ENCODE results near the gene CTAGE6.

DNA sequence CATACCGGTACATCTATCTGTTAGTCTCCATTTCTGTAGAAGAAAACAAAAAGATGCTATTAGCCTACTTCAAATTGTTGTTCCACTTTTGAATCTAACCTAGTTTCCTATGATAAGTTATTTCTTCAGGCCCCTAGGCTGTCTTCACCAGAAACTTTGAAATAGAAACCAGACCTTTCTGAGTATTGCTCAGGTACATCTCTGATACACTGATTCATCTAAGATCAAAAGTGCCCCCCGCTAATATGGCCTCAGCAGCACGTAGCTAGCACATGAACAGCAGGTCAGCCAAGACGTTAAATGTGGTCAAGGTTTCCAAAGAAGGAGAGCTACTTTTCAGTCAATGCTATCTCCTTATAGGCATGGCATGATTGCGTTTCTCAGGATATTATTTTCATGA is 23.6 kb downstream of the CTAGE6 start:
- TF ChIP-seq, protein P1, sequence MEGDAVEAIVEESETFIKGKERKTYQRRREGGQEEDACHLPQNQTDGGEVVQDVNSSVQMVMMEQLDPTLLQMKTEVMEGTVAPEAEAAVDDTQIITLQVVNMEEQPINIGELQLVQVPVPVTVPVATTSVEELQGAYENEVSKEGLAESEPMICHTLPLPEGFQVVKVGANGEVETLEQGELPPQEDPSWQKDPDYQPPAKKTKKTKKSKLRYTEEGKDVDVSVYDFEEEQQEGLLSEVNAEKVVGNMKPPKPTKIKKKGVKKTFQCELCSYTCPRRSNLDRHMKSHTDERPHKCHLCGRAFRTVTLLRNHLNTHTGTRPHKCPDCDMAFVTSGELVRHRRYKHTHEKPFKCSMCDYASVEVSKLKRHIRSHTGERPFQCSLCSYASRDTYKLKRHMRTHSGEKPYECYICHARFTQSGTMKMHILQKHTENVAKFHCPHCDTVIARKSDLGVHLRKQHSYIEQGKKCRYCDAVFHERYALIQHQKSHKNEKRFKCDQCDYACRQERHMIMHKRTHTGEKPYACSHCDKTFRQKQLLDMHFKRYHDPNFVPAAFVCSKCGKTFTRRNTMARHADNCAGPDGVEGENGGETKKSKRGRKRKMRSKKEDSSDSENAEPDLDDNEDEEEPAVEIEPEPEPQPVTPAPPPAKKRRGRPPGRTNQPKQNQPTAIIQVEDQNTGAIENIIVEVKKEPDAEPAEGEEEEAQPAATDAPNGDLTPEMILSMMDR (IDR thresholded peaks at IDR 0.05) = no peak
- TF ChIP-seq POLR2AphosphoS5 (IDR thresholded peaks at IDR 0.05; ENCODE audit: low read depth, low read length) = no peak
- no peak for TF ChIP-seq SIN3A (IDR thresholded peaks at IDR 0.05; ENCODE audit: borderline replicate concordance, insufficient read depth, low read depth, low read length)
- TF ChIP-seq TCF7L2 (IDR thresholded peaks at IDR 0.05; ENCODE audit: low read depth, low read length) = no peak
- TF ChIP-seq, protein P2, sequence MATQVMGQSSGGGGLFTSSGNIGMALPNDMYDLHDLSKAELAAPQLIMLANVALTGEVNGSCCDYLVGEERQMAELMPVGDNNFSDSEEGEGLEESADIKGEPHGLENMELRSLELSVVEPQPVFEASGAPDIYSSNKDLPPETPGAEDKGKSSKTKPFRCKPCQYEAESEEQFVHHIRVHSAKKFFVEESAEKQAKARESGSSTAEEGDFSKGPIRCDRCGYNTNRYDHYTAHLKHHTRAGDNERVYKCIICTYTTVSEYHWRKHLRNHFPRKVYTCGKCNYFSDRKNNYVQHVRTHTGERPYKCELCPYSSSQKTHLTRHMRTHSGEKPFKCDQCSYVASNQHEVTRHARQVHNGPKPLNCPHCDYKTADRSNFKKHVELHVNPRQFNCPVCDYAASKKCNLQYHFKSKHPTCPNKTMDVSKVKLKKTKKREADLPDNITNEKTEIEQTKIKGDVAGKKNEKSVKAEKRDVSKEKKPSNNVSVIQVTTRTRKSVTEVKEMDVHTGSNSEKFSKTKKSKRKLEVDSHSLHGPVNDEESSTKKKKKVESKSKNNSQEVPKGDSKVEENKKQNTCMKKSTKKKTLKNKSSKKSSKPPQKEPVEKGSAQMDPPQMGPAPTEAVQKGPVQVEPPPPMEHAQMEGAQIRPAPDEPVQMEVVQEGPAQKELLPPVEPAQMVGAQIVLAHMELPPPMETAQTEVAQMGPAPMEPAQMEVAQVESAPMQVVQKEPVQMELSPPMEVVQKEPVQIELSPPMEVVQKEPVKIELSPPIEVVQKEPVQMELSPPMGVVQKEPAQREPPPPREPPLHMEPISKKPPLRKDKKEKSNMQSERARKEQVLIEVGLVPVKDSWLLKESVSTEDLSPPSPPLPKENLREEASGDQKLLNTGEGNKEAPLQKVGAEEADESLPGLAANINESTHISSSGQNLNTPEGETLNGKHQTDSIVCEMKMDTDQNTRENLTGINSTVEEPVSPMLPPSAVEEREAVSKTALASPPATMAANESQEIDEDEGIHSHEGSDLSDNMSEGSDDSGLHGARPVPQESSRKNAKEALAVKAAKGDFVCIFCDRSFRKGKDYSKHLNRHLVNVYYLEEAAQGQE (IDR thresholded peaks at IDR 0.05; ENCODE audit: insufficient read depth in 1 of 2, low read depth in 2 of 2, low read length in 1 of 2) = no peak
